GM23338 (cell line): ENCODE results near the gene HERPUD2.

Experiments
- CTCF ChIP-seq, 2 experiments: fragments of 200-600 bp in 1 of 2; sonication (generic) in 1 of 2; conservative IDR thresholded peaks; 2 replicates each; pipeline versions ENCODE4 v1.5.1 to v1.6.1; 2016 to 2017; ENCODE audit warnings: antibody characterized with exemption in 2 of 2, low read depth in 2 of 2, mild to moderate bottlenecking in 2 of 2, moderate library complexity in 1 of 2
- EZH2 ChIP-seq: fragments of 200-600 bp; sonication (generic); IDR thresholded peaks from one replicate; pipeline ENCODE4 v1.8.0; 2017; ENCODE audit warnings: antibody characterized with exemption, mild to moderate bottlenecking, low read depth; ENCODE audit not compliant: unreplicated experiment
- ZNF114 ChIP-seq: fragments of 250-450 bp; sonication (Bioruptor Pico); IDR thresholded peaks from 2 replicates; pipeline ENCODE4 v1.5.0; 2020; ENCODE audit warnings: mild to moderate bottlenecking, moderate library complexity
- ZNF331 ChIP-seq: fragments of 250-450 bp; sonication (Bioruptor Pico); IDR thresholded peaks from 2 replicates; pipeline ENCODE4 v1.5.0; 2020; ENCODE audit warnings: low read depth, mild to moderate bottlenecking, moderate library complexity

GRCh38 chr7:35593899-35594298 is 101.0 kb downstream of the HERPUD2 start:
- TF ChIP-seq EZH2: no peak
- TF ChIP-seq CTCF (conservative IDR thresholded peaks at IDR 0.05; ENCODE audit: low read depth in 2 of 2): peak; percentile 84 to 91
- no peak for TF ChIP-seq ZNF114 (CRISPR knock-in tag)
- no peak for TF ChIP-seq ZNF331 (CRISPR knock-in tag)
